ENCODE measurements around the gene INPP5A.

Gene INPP5A

DNA sequence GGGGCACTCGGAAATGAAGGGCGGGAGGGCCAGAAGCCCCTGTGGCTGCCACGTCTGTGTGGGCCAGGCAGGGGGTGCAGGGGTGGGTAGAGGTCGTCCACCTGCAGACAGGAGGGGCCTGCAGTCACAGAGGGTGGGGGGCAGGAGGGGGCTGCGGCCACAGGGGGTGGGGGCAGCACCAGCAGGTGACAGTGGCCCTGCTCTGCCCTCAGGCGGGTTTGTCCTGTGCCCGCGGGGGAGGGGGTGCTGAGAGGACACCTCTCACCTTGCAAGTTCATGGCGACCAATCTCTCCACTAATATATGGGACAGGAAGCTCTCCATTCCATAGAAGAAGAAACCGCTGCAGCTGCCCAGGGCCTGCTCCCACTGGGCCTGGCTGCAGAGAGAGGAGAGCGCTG lies 274.9 kb downstream of the INPP5A start:
- TF ChIP-seq, protein P1, sequence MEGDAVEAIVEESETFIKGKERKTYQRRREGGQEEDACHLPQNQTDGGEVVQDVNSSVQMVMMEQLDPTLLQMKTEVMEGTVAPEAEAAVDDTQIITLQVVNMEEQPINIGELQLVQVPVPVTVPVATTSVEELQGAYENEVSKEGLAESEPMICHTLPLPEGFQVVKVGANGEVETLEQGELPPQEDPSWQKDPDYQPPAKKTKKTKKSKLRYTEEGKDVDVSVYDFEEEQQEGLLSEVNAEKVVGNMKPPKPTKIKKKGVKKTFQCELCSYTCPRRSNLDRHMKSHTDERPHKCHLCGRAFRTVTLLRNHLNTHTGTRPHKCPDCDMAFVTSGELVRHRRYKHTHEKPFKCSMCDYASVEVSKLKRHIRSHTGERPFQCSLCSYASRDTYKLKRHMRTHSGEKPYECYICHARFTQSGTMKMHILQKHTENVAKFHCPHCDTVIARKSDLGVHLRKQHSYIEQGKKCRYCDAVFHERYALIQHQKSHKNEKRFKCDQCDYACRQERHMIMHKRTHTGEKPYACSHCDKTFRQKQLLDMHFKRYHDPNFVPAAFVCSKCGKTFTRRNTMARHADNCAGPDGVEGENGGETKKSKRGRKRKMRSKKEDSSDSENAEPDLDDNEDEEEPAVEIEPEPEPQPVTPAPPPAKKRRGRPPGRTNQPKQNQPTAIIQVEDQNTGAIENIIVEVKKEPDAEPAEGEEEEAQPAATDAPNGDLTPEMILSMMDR (IDR thresholded peaks at IDR 0.05; ENCODE audit: low read depth, low read length) = no peak

DNA sequence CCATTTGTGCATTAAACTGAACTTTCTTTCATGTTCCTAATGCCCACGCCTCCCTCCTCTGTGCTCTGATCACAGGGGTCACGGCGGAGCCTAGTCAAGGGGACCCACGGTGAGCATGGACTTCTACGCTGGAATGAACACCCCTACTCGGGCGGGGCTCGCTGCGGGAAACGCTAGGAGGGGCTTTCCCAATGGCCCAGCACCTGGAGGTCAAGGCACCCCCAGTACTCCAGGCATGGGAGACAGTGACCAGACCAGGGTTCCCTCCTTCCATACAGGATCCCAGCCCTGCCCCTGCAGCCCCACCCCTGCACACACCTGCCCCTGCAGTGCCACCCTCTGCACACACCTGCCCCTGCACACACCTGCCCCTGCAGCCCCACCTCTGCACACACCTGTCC lies 275.4 kb downstream of the INPP5A start:
- Histone ChIP-seq H3K9me3 (ENCODE audit: severe bottlenecking) (no peaks in the 10 kb centered on the region), H3K27ac (no peak overlapping the region), H3K36me3 (no peaks in the 10 kb centered on the region), H3K4me3 (ENCODE audit: low read depth, low read length) (no peak overlapping the region), H3K27me3 (ENCODE audit: insufficient read depth, low read depth, severe bottlenecking) (no peaks in the 10 kb centered on the region)
- DNase-seq = no peak
- TF ChIP-seq, protein P1 (IDR thresholded peaks at IDR 0.05; ENCODE audit: low read depth, low read length) = no peak

More for the DNA sequence above, 274.9 kb downstream of the INPP5A start:
- Histone ChIP-seq H3K27ac (no peak overlapping the region), H3K4me3 (ENCODE audit: low read depth, low read length) (no peak overlapping the region), H3K36me3 (no peaks in the 10 kb centered on the region), H3K27me3 (ENCODE audit: insufficient read depth, low read depth, severe bottlenecking) (no peaks in the 10 kb centered on the region), H3K9me3 (ENCODE audit: severe bottlenecking) (no peaks in the 10 kb centered on the region)
- no peak for DNase-seq

DNA sequence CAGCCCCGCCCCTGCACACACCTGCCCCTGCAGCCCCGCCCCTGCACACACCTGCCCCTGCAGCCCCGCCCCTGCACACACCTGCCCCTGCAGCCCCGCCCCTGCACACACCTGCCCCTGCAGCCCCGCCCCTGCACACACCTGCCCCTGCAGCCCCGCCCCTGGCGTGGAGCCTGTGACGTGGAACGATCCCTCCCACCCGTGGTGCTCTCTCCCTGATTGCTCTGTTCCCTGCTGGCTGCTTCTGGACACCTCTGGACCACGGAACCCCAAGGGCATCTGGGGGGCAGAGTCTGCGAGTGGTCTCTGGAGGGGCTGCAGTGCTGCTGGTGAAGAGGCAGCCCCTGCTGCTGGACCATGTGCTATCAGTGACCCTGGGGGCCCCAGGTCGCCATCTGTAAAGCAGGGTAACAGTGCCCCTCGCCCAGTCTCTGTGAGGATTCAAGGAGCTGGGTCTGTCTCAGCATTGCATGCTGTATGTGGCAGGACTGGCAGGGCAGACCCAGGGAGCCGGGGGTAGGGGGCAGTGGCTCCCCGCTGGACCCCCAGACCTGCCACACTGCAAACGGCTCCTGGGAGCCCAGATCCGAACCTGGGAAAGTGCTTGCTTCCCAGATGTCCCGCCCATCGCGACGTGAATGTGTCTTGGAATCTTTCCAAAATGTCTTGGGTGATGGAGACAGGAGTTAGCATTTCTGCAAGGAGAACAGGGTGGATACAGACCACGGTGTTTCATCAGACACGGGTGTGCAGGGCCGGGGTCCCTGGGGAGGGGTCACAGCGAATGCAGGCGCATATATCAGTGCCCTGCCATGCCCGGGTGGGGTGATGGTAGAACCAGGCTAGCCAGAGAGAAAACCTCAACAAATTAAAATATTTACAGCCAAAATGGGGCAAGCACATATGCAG lies 276.2 kb downstream of the INPP5A start:
- no peaks in the 10 kb centered on the region for H3K27me3 ChIP-seq (ENCODE audit: insufficient read depth, low read depth, severe bottlenecking)
- H3K4me3 ChIP-seq (ENCODE audit: low read depth, low read length) = no peak overlapping the region
- no peaks in the 10 kb centered on the region for H3K36me3 ChIP-seq
- no peak for DNase-seq
- no peak overlapping the region for H3K27ac ChIP-seq
- no peaks in the 10 kb centered on the region for H3K9me3 ChIP-seq (ENCODE audit: severe bottlenecking)
- TF ChIP-seq, protein P1 (IDR thresholded peaks at IDR 0.05; ENCODE audit: low read depth, low read length) = no peak

DNA sequence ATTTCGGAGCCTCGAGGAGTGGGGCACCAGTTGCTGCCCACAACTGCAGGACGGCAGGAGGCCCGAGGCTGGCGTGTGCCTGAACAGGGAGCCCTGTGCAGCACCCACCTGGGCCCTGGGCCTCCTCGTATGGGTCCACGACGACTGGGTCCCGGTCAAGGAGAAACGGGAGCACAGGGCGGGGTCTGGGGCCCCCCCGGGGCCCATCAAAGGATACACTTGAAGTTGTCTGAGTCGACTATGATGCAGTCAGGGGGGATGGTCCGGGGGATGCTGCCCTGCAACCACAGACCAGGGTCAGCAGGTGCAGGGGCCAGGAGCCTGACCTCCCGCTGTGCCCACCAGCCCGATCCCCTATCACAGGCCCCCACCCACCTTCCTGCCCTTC lies 276.9 kb downstream of the INPP5A start:
- H3K27me3 ChIP-seq (ENCODE audit: insufficient read depth, low read depth, severe bottlenecking) = no peaks in the 10 kb centered on the region
- no peak overlapping the region for H3K4me3 ChIP-seq (ENCODE audit: low read depth, low read length)
- H3K27ac ChIP-seq = no peak overlapping the region
- TF ChIP-seq, protein P1 (IDR thresholded peaks at IDR 0.05; ENCODE audit: low read depth, low read length) = no peak
- H3K36me3 ChIP-seq = no peaks in the 10 kb centered on the region
- no peak for DNase-seq
- no peaks in the 10 kb centered on the region for H3K9me3 ChIP-seq (ENCODE audit: severe bottlenecking)

DNA sequence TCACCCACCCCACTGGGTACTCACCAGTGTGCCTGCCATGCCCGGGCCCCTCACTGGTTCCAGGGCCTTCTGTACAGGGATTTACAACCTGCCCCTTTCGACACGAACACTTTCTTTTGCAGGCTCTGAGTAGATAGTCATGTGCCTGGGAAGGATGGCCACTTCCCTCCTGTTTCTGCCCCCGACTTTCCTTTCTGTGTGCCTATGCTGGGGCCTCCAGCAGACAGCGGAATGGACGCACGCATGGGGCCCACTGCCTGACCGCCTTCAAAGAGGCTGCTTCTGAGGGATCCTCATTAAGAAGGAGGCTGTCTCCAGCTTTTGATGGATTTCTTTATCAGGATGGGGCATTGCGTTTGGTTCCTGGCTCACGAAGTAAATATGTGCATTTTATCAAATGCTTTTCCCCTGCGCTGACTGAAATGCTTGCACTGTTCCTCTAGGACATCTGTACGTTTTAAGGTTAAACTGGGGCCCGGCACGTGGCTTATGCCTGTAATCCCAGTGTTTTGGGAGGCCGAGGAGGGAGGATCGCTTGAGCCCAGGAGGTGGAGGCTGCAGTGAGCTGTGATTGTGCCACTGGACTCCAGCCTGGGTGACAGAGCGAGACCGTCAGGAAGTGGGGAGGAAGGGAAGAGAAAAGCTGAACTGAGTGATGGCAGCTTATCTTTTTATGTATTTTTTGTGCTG lies 277.7 kb downstream of the INPP5A start:
- no peaks in the 10 kb centered on the region for H3K9me3 ChIP-seq (ENCODE audit: severe bottlenecking)
- H3K36me3 ChIP-seq = no peaks in the 10 kb centered on the region
- TF ChIP-seq, protein P1 (IDR thresholded peaks at IDR 0.05; ENCODE audit: low read depth, low read length) = no peak
- no peak overlapping the region for H3K27ac ChIP-seq
- DNase-seq = no peak
- no peak overlapping the region for H3K4me3 ChIP-seq (ENCODE audit: low read depth, low read length)
- no peaks in the 10 kb centered on the region for H3K27me3 ChIP-seq (ENCODE audit: insufficient read depth, low read depth, severe bottlenecking)

All from WERI-Rb-1 (cell line).